GM19351 (cell line): ENCODE results near the gene ADAMTS16.

Experiments used
- ATAC-seq: cut with Tn5 transposase; IDR thresholded peaks from one replicate; pipeline ENCODE4 v1.9.1; 2021; ENCODE audit warnings: mild to moderate bottlenecking, moderate library complexity; ENCODE audit not compliant: unreplicated experiment

ADAMTS16 gene

GRCh38 chr5:5339257-5339656 lies 199.1 kb downstream of the ADAMTS16 start:
- no peak for ATAC-seq

DNA sequence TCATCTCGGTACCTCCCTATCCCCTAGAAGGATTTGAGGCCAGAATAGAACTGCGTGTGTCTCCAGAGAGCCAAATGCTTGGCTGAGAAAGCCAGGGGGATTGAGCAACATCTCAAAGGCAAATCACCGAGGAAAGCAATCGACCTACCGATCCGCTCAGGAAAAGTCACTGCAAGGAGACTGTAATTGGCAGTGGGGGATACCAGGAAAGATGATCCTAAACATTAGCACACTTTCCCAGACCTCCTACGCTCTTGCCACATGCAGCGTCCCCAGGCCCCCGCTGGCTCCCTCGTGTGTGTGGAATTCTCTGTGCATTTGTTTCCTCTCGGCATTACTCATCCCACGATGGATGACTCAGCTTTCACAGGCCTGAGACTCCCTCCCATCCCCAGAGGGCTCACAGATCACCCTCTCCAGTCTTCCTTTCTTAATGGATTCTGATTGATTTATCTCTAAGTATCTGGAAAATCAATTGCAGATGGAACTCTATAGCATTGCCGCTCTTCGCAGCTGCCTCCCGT lies 200.1 kb downstream of the ADAMTS16 start:
- ATAC-seq: no peak

- ATAC-seq: no peak
These were observed 201.6 kb downstream of the ADAMTS16 start for GRCh38 chr5:5341531-5342292.

GRCh38 chr5:5342784-5343183 lies 202.7 kb downstream of the ADAMTS16 start:
- no peak for ATAC-seq

- no peak for ATAC-seq
These were observed 203.4 kb downstream of the ADAMTS16 start for GRCh38 chr5:5343568-5343967.

- no peak for ATAC-seq
These were observed 204.0 kb downstream of the ADAMTS16 start for GRCh38 chr5:5344051-5344571.

DNA sequence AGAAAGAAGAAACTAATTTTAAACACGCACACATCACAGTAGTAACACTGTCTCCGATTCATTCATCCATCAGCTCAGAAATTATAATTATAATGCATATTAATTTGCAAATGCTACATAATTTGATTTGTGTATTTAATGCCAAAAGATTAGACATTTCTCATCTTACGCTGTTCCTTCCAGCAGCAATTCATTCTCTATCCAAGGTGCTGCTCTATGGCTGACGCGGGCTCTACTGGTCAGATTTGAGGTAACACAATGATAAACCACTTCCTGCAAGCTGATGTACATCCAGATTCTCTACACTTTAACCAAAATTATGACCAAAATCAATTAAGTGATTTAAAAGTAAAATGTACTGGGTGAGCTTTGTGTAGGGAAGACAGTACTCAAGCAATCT lies 204.5 kb downstream of the ADAMTS16 start:
- ATAC-seq: no peak

GRCh38 chr5:5347442-5347841 lies 207.3 kb downstream of the ADAMTS16 start:
- ATAC-seq: no peak

DNA sequence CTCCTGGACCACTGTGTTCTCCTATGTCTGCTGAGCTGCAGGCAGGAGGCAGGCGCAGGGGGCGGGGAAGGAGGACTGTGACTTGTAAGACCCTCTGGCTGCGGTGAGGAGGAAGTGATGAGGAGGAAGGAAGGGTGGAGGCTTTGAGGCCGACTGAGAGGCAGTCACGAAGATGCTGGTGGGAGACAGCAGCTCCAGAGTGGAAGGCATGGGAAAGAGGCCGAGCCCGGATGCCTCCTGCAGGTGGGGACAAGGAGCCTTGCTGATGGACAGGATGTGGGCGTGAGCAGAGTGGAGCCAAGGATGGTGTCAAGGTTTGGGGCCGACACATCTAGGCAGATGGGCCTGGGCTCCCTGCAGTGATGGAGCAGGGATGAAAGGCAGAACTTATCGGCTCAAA lies 208.0 kb downstream of the ADAMTS16 start:
- no peak for ATAC-seq

DNA sequence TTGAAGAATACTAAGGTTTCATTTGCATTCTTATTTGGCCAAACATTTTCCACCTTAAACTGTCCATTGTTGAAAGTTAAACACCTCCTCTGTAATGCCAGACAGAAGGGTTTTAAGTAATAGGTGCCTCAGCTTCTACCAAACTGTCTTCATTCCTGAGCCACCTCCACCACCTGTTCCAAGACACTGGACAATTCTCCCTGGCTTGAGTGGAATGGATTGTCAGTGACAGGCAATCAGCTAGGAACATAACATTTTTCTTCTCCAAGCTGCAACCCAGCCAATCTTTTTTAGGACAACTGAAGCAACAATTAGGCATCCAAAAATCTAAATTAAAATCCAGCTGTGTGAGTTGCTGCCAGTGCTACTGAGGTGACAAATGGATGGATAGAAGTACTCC lies 208.4 kb downstream of the ADAMTS16 start:
- no peak for ATAC-seq

DNA sequence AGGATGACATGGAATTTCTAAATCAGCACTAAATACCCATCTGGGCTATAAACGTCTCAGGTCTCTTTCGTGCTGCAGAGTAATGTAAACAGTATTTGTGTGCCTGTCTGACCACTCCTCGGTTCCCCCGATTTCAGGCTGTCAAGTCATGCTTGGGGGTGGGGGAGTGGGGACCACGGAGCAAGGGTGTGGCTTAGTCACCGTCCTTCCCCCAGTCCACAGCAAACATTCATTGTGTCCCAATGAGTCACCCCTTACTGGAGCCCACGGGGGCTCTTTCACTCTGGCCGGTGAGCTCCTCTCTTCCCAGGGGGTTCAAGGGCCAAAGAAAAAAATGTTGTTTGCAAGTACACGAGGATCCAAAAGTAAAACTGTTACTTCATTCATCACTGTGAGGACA lies 210.0 kb downstream of the ADAMTS16 start:
- ATAC-seq: no peak

GRCh38 chr5:5351288-5351979 lies 211.3 kb downstream of the ADAMTS16 start:
- ATAC-seq: no peak

DNA sequence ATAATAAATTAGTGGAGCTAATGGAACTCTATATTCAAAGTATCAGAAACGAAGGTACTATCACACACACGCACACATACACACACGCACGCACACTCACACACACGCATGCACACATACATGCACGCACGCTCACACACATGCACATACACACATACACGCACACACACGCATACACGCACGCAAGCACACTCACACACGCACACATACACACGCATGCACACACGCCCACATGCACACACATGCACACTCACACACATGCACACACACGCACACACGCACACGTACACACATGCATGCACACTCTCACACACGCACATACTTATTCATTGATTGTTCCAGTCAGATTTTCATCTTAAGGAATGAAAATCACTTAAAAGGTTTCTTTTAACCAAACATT lies 212.5 kb downstream of the ADAMTS16 start:
- ATAC-seq: no peak

DNA sequence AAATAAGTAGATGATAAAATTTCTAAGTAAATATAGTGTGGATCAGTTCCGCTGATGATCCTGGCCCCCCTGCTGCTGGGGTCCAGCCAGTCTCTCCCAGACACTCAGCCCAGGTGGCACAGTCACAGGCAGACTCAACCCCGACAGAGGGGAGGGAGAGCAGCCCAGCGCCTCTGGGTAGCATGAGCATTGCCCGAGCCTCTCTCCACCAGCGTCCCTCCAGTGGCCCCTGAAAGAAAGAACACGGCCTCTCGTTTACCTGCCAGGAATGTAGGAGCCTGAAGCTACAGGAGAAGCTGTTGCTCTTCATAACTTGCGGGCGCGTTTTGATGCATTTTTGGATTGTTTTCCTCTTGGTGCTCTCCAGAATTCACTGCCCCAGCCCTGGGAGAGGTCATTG lies 213.6 kb downstream of the ADAMTS16 start:
- no peak for ATAC-seq

DNA sequence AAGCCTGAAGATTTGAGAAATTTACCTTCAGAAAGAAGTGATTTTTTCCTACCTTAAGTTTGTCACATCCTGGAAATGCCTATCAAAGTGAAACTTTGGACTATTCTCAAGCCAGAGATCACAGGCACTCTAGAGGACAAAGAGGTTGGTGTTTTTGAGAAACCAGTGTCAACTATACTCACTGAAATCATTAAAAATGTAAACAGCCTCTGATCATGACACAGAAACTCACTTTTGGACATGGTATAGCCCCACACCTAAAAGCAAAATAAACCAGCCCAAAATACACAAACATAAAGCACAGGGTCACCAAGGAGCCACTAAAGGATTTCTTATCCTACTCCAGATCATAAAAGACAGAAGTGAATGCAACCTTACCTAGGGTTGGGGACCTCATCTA lies 216.6 kb downstream of the ADAMTS16 start:
- ATAC-seq: no peak

DNA sequence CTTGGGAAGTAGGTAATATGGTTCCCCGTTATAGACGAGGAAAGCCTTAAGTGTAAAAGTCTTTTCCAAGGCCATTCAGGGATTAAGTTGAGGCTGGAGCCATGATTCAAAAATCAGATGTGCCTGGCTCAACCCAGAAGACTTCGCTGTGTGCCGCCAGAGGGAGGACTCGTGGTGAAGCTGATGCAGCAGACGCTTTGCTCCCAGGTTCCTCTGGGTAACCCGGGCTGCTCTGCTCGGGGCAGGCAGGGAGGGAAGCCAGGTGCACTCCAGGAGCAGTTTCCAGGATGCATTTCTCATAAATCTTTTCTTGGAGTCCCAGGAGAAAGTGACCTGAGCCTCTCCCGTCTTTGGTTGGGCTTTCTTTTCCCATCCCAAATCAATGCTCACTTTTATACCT lies 219.5 kb downstream of the ADAMTS16 start:
- ATAC-seq: no peak

- ATAC-seq: no peak
These were observed 220.3 kb downstream of the ADAMTS16 start for GRCh38 chr5:5360363-5360940.

GRCh38 chr5:5360941-5361520 lies 220.9 kb downstream of the ADAMTS16 start:
- no peak for ATAC-seq

DNA sequence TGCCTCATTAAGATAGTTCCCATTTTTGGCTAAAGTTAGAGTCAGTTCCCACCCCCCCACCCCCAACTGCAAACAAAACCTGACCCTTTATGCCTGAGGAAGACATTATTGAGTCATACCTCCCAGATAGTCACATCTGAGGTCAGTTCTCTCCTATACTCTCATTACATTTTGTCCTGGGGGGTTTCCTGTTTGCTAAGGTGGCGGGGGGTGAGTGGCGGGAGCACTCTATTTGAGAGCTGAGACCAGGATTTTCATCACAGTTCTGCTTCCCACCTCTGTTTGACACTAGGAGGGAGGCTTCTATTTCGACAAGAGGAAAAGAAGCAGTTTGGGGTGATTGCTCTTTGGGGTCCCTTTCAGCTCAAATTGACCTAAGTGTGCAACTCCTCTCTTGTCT lies 222.9 kb downstream of the ADAMTS16 start:
- ATAC-seq: no peak

DNA sequence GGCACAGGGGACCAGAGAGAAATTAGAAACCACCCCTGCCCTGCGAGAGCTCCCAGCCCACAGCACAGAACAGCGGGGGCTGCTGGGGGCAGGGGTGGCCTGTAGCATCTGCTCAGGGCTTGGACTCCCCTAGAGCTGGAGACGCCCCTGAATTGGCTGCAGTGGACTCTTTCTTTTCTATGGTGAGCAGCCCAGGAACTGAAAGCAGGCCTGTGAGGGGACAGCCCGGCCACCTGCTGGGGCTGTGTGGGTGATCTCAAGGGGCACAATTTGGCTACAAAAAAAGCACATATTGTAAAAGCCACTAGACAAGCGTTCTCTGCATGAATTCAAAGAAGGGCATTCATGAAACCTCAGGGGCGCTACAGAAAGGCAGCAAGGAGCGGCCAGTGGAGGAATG lies 224.8 kb downstream of the ADAMTS16 start:
- ATAC-seq: peak; percentile 89

DNA sequence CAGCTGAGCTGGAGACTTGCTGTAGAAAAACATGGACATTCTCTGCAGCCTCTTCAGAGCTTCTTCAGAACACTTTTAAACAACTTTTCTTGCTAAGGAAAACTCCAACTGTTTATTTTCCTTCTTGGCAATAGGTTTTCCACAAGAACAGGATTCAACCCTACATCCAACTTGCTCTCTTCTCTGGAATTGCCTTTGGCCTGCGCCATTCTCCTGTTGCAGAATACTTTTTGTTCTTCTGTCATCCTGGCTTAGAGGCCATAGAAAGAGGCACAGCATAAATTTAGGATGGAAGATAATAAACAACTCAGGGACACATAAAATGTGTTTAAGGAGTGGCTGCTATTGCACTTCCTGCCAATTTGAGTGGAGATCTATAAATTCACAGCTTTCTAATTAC lies 227.6 kb downstream of the ADAMTS16 start:
- no peak for ATAC-seq
